ENCODE results near the gene EFNA5.

GRCh38 chr5:107466233-107466769 is 204.4 kb downstream of the EFNA5 start:
- no peak for TF ChIP-seq GATA2 (IDR thresholded peaks at IDR 0.05; ENCODE audit: low read depth, low read length)
- TF ChIP-seq GATA3 (IDR thresholded peaks at IDR 0.05; ENCODE audit: low read depth, low read length) = no peak

All from SH-SY5Y (cell line).